ENCODE results near the gene PLEKHA6.

The PLEKHA6 gene

DNA sequence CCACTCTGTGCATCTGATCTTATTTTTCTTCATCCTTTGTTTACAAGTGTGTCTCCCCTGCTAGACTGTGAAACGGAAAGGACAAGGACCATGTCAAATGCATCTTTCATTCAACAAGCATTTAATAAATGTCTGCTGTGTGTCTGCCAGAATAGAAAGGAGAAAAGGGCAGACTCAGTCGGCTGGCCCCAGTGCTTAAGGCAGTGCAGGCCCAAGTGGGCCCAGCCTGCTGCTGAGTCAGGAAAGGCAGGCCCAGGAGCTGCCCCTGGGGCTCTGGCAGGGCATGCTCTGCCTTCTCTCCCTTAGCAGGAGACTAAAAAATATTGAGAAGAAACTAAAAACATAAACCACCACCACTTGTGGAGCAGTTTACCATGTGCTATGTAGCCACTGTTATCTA lies 38.1 kb downstream of the PLEKHA6 start:
- in situ Hi-C loops (cut with MboI; ENCODE audit: low sequenced_read_pairs, unreplicated experiment), result no loop called here
- TF ChIP-seq, protein P1, sequence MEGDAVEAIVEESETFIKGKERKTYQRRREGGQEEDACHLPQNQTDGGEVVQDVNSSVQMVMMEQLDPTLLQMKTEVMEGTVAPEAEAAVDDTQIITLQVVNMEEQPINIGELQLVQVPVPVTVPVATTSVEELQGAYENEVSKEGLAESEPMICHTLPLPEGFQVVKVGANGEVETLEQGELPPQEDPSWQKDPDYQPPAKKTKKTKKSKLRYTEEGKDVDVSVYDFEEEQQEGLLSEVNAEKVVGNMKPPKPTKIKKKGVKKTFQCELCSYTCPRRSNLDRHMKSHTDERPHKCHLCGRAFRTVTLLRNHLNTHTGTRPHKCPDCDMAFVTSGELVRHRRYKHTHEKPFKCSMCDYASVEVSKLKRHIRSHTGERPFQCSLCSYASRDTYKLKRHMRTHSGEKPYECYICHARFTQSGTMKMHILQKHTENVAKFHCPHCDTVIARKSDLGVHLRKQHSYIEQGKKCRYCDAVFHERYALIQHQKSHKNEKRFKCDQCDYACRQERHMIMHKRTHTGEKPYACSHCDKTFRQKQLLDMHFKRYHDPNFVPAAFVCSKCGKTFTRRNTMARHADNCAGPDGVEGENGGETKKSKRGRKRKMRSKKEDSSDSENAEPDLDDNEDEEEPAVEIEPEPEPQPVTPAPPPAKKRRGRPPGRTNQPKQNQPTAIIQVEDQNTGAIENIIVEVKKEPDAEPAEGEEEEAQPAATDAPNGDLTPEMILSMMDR (IDR thresholded peaks at IDR 0.05; ENCODE audit: borderline replicate concordance, control extremely low read depth, extremely low read depth, insufficient read depth, missing control alignments), result no peak
- DNase-seq (ENCODE audit: low spot score), result no peak

GRCh38 chr1:204321051-204321450 lies 38.7 kb downstream of the PLEKHA6 start:
- TF ChIP-seq, protein P1 (IDR thresholded peaks at IDR 0.05; ENCODE audit: borderline replicate concordance, control extremely low read depth, extremely low read depth, insufficient read depth, missing control alignments), result no peak
- in situ Hi-C loops (cut with MboI; ENCODE audit: low sequenced_read_pairs, unreplicated experiment), result no loop called here
- DNase-seq (ENCODE audit: low spot score), result no peak

GRCh38 chr1:204320382-204320804 lies 39.3 kb downstream of the PLEKHA6 start:
- in situ Hi-C loops (cut with MboI; ENCODE audit: low sequenced_read_pairs, unreplicated experiment), result no loop called here

GRCh38 chr1:204319462-204319861 lies 40.3 kb downstream of the PLEKHA6 start:
- no peak for DNase-seq (ENCODE audit: low spot score)
- in situ Hi-C loops (cut with MboI; ENCODE audit: low sequenced_read_pairs, unreplicated experiment), result no loop called here

More at GRCh38 chr1:204320382-204320804, 39.3 kb downstream of the PLEKHA6 start:
- DNase-seq (ENCODE audit: low spot score), result no peak
- TF ChIP-seq, protein P1 (IDR thresholded peaks at IDR 0.05; ENCODE audit: borderline replicate concordance, control extremely low read depth, extremely low read depth, insufficient read depth, missing control alignments), result no peak

GRCh38 chr1:204319027-204319426 lies 40.7 kb downstream of the PLEKHA6 start:
- no peak for DNase-seq (ENCODE audit: low spot score)
- TF ChIP-seq, protein P1 (IDR thresholded peaks at IDR 0.05; ENCODE audit: borderline replicate concordance, control extremely low read depth, extremely low read depth, insufficient read depth, missing control alignments), result no peak
- in situ Hi-C loops (cut with MboI; ENCODE audit: low sequenced_read_pairs, unreplicated experiment), result no loop called here

More at GRCh38 chr1:204319462-204319861, 40.3 kb downstream of the PLEKHA6 start:
- TF ChIP-seq, protein P1 (IDR thresholded peaks at IDR 0.05; ENCODE audit: borderline replicate concordance, control extremely low read depth, extremely low read depth, insufficient read depth, missing control alignments), result no peak

GRCh38 chr1:204318324-204318723 lies 41.4 kb downstream of the PLEKHA6 start:
- in situ Hi-C loops (cut with MboI; ENCODE audit: low sequenced_read_pairs, unreplicated experiment), result no loop called here
- TF ChIP-seq, protein P1 (IDR thresholded peaks at IDR 0.05; ENCODE audit: borderline replicate concordance, control extremely low read depth, extremely low read depth, insufficient read depth, missing control alignments), result no peak
- DNase-seq (ENCODE audit: low spot score), result no peak

DNA sequence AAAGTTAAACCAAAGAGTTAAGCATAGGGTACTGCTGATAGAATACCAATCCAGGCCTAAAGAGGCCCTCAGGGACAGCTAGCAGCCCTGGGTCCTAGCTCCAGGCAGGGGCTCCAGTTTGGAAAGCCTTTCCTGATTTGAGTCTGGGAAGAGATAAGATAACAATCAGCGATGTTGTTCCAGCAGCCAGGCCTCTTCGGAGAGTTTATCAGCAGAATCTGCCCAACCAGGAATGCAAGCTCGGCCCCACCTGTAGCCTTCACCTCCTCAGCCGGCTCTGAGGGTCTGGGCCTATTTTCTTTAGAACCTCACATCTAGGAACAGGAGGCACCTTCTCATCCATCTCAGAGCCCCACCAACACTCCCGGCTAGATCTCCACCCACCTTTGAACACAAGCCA lies 42.6 kb downstream of the PLEKHA6 start:
- in situ Hi-C loops (cut with MboI; ENCODE audit: low sequenced_read_pairs, unreplicated experiment), result no loop called here
- no peak for DNase-seq (ENCODE audit: low spot score)
- TF ChIP-seq, protein P1 (IDR thresholded peaks at IDR 0.05; ENCODE audit: borderline replicate concordance, control extremely low read depth, extremely low read depth, insufficient read depth, missing control alignments), result no peak
